Measurements from ENCODE around the gene CEP128.

- TF ChIP-seq CTCF (IDR thresholded peaks at IDR 0.05) (no peak), POLR2A (IDR thresholded peaks at IDR 0.05) (no peak)
These were observed 402.7 kb downstream of the CEP128 start for GRCh38 chr14:80538633-80539375.

All from thyroid gland (tissue), 4 donors.